Inferior parietal cortex (tissue), 1 donor: ENCODE data around the gene RBM10.
A peak's percentile ranks its signal among the peaks of the same experiment; 100 is the strongest.

Experiments
- DNase-seq: peaks from one replicate; pipeline ENCODE4 v3.0.0-alpha.2; 2016; ENCODE audit errors: extremely low spot score

Gene RBM10

GRCh38 chrX:47198026-47198686 is 53.1 kb downstream of the RBM10 start:
- no peak for DNase-seq

- DNase-seq: no peak
Observed at GRCh38 chrX:47198687-47199080, 53.7 kb downstream of the RBM10 start.

DNA sequence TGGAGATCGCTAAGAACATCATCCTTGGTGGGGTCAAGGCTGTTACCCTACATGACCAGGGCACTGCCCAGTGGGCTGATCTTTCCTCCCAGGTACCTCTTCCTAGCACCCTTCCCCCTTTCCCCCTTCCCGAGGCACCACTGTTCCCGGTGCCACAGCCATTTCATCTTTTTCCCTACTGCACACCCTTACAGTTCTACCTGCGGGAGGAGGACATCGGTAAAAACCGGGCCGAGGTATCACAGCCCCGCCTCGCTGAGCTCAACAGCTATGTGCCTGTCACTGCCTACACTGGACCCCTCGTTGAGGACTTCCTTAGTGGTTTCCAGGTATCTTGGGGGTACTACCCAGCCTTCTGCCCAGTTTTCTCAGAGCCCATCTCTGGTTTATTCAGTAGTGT is 54.3 kb downstream of the RBM10 start:
- no peak for DNase-seq

DNA sequence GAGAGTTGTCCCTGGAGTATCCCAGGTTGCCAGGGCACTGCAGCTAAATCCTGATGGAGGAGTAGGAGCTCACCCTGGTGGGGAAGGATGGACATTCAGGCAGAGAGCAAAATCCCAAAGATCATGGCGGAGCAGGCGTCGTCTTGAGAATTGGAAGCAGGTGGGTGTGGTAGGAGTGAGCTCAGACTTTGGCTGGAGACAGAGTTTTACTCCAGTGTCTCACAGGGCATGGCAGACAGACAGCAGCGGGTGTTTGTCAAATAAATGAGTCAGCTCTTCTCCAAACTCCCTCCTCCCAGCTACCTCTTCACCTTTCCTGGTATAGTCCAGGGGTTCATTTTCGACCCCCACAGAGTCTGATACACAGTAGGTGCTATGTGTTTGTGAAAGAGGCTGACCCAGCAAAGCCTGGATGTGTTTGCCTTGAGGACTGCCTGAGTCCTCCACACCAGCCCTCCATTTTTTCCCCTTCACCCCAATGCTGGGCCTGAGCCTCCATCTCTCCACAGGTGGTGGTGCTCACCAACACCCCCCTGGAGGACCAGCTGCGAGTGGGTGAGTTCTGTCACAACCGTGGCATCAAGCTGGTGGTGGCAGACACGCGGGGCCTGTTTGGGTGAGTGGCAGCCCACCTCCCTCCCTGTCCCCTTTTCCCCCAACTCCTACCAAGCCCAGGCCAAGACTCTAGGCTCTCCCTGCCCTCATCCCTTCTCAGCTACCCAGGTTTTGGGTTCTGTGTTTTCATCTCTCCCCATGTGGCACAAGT is 55.5 kb downstream of the RBM10 start:
- no peak for DNase-seq

DNA sequence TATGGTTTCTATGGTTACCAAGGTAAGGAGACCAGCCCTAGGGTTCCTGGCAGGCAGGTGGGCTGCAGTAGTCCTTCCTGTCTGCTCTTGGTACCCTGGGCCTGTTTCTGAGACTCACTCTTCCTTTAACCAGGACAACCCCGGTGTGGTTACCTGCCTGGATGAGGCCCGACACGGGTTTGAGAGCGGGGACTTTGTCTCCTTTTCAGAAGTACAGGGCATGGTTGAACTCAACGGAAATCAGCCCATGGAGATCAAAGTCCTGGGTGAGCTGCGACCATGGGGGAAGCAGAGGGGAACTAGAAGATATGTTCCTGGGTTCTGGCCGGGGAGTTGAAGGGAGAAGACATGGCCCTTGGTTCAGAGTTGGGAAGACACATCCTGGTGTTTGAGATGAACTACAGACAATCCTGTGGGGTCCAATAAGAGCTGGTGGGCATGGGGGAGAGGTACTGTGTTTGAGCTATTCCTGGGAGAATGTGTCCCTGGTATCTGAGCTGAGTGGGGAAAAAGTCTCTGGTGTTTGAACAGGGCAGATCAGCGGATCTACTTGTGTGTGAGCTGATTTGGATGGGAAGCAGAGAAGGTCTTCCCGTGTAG is 56.4 kb downstream of the RBM10 start:
- no peak for DNase-seq

GRCh38 chrX:47202316-47202715 is 57.3 kb downstream of the RBM10 start:
- DNase-seq: no peak

GRCh38 chrX:47202877-47203276 is 57.9 kb downstream of the RBM10 start:
- no peak for DNase-seq

GRCh38 chrX:47204970-47205369 is 59.9 kb downstream of the RBM10 start:
- no peak for DNase-seq

DNA sequence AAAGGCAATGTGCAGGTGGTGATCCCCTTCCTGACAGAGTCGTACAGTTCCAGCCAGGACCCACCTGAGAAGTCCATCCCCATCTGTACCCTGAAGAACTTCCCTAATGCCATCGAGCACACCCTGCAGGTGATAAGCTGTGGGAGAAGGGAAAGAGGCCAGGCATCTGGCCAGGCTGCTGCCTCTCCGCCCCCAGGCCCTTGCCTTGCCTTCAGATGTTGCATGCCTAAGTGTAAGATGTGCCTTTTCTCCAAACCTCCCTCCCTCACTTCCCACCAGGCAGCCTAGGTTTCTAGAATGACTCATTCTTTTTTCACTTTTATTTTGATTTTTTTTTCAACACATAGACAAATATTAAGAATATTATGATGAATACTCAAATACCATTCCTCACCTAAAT is 61.3 kb downstream of the RBM10 start:
- DNase-seq: no peak

DNA sequence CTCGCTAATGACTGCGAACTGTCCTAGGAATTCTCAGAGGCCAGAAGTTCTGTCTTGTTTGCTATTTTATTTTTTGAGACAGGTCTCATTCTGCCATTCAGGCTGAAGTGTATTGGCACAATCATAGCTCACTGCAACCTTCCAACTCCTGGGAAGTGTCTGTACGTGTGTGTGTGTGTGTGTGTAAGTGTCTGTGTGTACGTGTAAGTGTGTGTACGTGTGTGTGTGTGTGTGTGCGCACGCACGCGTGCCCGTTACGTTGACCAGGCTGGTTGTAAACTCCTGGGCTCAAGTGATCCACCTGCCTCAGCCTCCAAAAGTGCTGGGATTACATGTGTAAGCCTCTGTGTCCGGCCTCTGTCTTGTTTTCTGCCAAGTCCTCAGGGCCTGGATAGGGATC is 63.1 kb downstream of the RBM10 start:
- DNase-seq: no peak

- no peak for DNase-seq
Observed at GRCh38 chrX:47209508-47210238, 64.7 kb downstream of the RBM10 start.

- no peak for DNase-seq
Observed at GRCh38 chrX:47210661-47211425, 65.8 kb downstream of the RBM10 start.

- DNase-seq: no peak
Observed at GRCh38 chrX:47212381-47213293, 67.6 kb downstream of the RBM10 start.

GRCh38 chrX:47214435-47215077 is 69.5 kb downstream of the RBM10 start:
- no peak for DNase-seq

GRCh38 chrX:47215291-47215900 is 70.4 kb downstream of the RBM10 start:
- no peak for DNase-seq

- no peak for DNase-seq
Observed at GRCh38 chrX:47216393-47216925, 71.4 kb downstream of the RBM10 start.

DNA sequence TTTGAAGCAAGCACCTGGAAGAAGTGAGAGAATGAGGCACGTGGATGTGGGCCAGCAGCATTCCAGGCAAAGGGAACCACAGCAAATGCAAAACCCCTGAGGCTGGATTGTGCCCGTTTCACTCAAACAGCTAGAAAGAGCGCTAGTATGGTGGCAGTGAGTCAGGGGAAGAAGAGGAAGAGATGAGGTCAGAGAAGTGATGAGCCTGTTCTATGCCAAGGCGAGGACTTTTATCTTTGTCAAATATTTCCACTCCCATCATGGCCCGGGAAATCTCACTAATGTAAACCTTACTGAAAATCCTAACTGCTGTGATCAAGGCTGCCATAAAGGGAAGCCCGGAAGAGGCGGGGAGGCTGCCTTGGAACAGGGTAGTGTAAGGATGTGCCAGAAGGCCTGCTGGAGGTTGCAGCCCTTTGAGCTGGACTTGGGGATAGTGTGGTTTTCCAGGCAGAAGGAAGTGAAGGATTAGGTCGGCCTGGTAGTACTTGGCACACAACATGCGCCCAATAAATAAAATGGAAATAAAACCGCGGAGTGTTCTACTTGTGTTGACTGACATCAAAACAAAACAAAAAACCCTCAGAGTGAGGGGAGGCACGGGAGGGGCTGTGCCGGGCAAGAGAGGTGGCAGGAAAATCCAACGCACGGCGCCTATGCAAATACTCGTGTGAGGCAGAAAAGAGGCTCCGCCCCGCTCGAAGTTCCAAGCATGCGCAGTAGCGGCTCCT is 72.3 kb downstream of the RBM10 start:
- no peak for DNase-seq

GRCh38 chrX:47217852-47218279 is 72.8 kb downstream of the RBM10 start:
- peak; percentile 94 for DNase-seq
